ENCODE measurements around the gene ENDOV. TPM values are rescaled to one million over a fixed set of nuclear protein-coding genes. Genes with fewer than 3 reads are reported as not detected.
A peak's percentile ranks its signal among the peaks of the same experiment; 100 is the strongest.

The ENDOV gene
- total RNA-seq, 4 donors from 2014 or later, result 12.4 to 17.7 (median 15.4) TPM

DNA sequence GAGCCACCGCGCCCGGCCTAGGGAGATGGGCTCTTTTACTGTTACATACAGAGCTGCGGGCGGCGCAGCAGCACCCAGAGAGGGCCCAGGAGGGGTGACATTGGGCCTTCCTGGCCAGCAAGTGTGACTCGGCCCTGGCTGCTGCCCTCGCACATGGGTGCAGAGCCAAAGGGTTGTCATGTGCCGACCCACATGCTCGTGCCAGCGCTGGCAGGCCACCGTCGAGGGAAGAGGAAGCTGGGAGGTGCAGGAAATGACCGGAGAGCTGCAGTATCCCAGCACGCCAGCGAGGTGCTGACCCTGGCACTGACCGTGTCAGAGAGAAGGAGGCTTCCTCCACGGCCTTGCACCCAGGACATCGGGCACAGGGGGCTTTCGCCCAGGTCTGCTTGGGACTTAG lies 8.0 kb downstream of the ENDOV start:
- Histone ChIP-seq H3K4me1 (peaks cover 0 to 22% (median 0%) of the 10 kb centered on the region in 3 donors), H3K9me3 (no peaks in the 10 kb centered on the region), H3K27me3 (no peaks in the 10 kb centered on the region), H3K36me3 (peaks cover 0 to 31% of the 10 kb centered on the region in 2 donors), H3K4me3 (no peak overlapping the region), H3K27ac (no peak overlapping the region)
- ATAC-seq, result peak; percentile 29
- 40% methylated on average over 1 of the region's 20 CpGs; no CpG with 5 or more reads in 1 of the 2 donors for WGBS, 2 donors (ENCODE audit: low coverage in 1 of 2)
- TF ChIP-seq EP300 (IDR thresholded peaks at IDR 0.05), result no peak
- no peak for TF ChIP-seq POLR2A (IDR thresholded peaks at IDR 0.05)
- TF ChIP-seq, protein P1, sequence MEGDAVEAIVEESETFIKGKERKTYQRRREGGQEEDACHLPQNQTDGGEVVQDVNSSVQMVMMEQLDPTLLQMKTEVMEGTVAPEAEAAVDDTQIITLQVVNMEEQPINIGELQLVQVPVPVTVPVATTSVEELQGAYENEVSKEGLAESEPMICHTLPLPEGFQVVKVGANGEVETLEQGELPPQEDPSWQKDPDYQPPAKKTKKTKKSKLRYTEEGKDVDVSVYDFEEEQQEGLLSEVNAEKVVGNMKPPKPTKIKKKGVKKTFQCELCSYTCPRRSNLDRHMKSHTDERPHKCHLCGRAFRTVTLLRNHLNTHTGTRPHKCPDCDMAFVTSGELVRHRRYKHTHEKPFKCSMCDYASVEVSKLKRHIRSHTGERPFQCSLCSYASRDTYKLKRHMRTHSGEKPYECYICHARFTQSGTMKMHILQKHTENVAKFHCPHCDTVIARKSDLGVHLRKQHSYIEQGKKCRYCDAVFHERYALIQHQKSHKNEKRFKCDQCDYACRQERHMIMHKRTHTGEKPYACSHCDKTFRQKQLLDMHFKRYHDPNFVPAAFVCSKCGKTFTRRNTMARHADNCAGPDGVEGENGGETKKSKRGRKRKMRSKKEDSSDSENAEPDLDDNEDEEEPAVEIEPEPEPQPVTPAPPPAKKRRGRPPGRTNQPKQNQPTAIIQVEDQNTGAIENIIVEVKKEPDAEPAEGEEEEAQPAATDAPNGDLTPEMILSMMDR (IDR thresholded peaks at IDR 0.05), result no peak
- TF ChIP-seq POLR2AphosphoS5 (IDR thresholded peaks at IDR 0.05), result no peak

DNA sequence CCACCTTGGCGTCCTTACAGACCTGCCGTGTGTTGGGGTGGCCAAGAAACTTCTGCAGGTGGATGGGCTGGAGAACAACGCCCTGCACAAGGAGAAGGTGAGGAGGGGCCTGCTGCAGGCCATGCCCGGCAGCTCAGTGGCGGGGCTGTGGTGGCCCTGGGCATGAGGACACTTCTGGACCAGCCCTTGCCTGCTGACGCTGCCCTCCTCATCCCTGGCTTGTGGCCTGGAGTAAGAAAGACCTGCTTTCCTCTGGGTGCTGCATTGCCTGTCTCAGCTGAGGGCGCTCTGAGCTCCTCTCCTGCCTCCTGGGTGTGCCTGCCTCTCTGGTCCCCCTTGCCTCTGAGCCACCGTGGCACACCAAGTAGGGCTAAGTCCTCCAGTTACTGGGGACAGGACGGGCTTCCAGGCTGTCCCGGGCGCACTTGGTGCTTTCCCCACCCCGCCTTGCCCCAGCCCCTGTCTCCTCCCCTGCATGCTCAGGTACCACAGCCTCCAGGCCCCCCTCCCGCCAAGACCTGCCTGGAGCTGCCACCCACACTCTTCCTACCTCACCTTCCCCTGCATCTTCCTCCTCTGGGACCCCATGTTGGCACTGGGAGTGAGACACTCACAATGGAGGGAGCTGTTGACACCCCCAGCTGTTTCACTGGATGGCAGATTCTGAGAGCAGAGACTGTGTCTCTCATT lies 8.7 kb downstream of the ENDOV start:
- no peak overlapping the region for H3K4me3 ChIP-seq
- no peaks in the 10 kb centered on the region for H3K27me3 ChIP-seq
- WGBS, 2 donors (ENCODE audit: low coverage in 1 of 2), result 40% methylated on average over 1 of the region's 13 CpGs; no CpG with 5 or more reads in 1 of the 2 donors
- H3K4me1 ChIP-seq, result peaks cover 0 to 20% (median 0%) of the 10 kb centered on the region in 3 donors
- H3K36me3 ChIP-seq, result peaks cover 0 to 31% of the 10 kb centered on the region in 2 donors
- TF ChIP-seq, protein P1 (IDR thresholded peaks at IDR 0.05), result no peak
- no peak for TF ChIP-seq EP300 (IDR thresholded peaks at IDR 0.05)
- no peak for TF ChIP-seq POLR2AphosphoS5 (IDR thresholded peaks at IDR 0.05)
- TF ChIP-seq POLR2A (IDR thresholded peaks at IDR 0.05), result no peak
- no peak for ATAC-seq
- H3K9me3 ChIP-seq, result no peaks in the 10 kb centered on the region
- H3K27ac ChIP-seq, result no peak overlapping the region

DNA sequence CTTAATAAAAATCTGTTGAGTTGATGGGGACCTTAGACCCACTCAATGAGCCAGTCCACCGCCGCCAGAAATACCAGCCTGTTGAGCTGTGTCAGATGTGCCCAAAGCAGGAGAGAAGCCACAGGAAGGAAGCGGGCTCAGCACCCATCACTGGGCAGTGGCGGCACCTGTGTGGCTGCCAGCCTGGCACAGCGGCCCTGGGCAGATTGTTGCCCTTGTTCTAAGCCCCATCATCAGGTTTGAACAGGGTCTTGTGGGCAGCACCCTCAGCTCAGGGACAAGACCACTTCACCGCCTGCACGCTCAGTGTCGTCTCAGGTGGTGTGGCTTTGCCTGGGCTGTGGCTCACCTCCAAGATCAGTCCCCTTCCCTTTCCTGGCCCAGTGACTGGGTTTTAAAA lies 9.3 kb downstream of the ENDOV start:
- Histone ChIP-seq H3K4me3 (no peak overlapping the region), H3K9me3 (no peaks in the 10 kb centered on the region), H3K27ac (no peak overlapping the region), H3K36me3 (peaks cover 0 to 35% of the 10 kb centered on the region in 2 donors), H3K4me1 (peaks cover 0 to 20% (median 0%) of the 10 kb centered on the region in 3 donors), H3K27me3 (no peaks in the 10 kb centered on the region)
- no peak for ATAC-seq
- WGBS, 2 donors (ENCODE audit: low coverage in 1 of 2), result 84% methylated on average over 4 of the region's 8 CpGs; no CpG with 5 or more reads in 1 of the 2 donors
- TF ChIP-seq POLR2AphosphoS5 (IDR thresholded peaks at IDR 0.05) (no peak), POLR2A (IDR thresholded peaks at IDR 0.05) (no peak), EP300 (IDR thresholded peaks at IDR 0.05) (no peak)
- TF ChIP-seq, protein P1 (IDR thresholded peaks at IDR 0.05), result no peak

DNA sequence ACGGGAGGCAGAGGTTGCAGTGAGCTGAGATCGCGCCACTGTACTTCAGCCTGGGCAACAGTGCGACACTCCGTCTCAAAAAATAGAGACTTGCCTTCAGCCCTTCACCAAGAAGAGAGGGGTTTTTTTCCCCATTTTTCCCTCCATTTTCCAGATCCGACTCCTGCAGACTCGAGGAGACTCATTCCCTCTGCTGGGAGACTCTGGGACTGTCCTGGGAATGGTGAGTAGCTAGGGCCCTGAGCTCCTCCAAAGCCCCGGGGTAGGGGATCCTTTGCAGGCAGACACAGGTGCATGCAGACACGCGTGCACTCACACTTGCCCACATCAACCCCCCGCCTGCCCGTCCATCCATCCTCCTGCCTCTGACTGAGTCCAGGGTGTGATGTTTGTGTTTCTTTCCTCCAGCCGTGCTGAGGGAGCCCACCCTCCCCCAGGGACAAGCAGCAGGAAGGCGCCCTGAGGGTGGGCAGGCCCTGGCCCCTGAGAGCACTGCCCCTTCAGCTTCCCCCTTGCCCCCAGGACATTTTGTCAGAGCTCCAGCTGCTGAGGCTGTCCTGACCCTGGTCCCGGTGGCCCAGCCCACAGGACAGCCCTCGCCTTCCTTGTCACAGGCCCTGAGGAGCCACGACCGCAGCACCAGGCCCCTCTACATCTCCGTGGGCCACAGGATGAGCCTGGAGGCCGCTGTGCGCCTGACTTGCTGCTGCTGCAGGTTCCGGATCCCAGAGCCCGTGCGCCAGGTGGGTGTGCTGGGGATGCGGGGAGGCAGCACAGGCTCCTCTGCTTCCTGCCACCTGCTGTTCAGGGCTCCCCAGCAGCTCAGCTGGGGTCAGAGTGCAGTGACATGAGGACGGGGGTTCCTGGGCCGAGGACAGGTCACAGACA lies 10.2 kb downstream of the ENDOV start:
- Histone ChIP-seq H3K9me3 (no peaks in the 10 kb centered on the region), H3K27ac (no peak overlapping the region), H3K4me1 (peaks cover 0 to 20% (median 0%) of the 10 kb centered on the region in 3 donors), H3K4me3 (no peak overlapping the region), H3K36me3 (peaks cover 0 to 35% of the 10 kb centered on the region in 2 donors), H3K27me3 (no peaks in the 10 kb centered on the region)
- 55 to 69% methylated on average over 7 to 9 of the region's 27 CpGs for WGBS, 2 donors (ENCODE audit: low coverage in 1 of 2)
- no peak for ATAC-seq
- TF ChIP-seq, protein P1 (IDR thresholded peaks at IDR 0.05), result no peak
- TF ChIP-seq EP300 (IDR thresholded peaks at IDR 0.05), result no peak
- no peak for TF ChIP-seq POLR2A (IDR thresholded peaks at IDR 0.05)
- no peak for TF ChIP-seq POLR2AphosphoS5 (IDR thresholded peaks at IDR 0.05)
